WTC11 (cell line): ENCODE results near the gene SLC15A4. TPM values are rescaled to one million over a fixed set of nuclear protein-coding genes. Genes with fewer than 3 reads are reported as not detected.

Experiments
- ATAC-seq: fragments of 200-7000 bp; cut with Tn5 transposase; 2 replicates; pipeline ENCODE4 v1.10.0; 2021; ENCODE audit warnings: mild to moderate bottlenecking, moderate library complexity
- CTCF ChIA-PET: fragments of 300-600 bp; sonication (Branson Sonifier 250); formaldehyde crosslinking; loops from one replicate; lab custom pipeline; 2021; ENCODE audit warnings: antibody characterized with exemption; lab: Charles Lee
- POLR2A ChIA-PET: fragments of 350-600 bp; sonication (Branson Sonifier 250); formaldehyde crosslinking; loops from one replicate; lab custom pipeline; 2021; ENCODE audit warnings: antibody characterized with exemption; lab: Charles Lee
- DNase-seq: peaks from one replicate; pipeline ENCODE4 v3.0.0; 2021; ENCODE audit warnings: low spot score
- H3K27ac Mint-ChIP-seq: 2 replicates; pipeline ENCODE4 v1.8.0; 2021; ENCODE audit warnings: mixed read lengths
- H3K27me3 Mint-ChIP-seq: 2 replicates; pipeline ENCODE4 v1.8.0; 2021; ENCODE audit warnings: low read depth, mild to moderate bottlenecking, moderate library complexity, mixed read lengths
- H3K36me3 Mint-ChIP-seq: 2 replicates; pipeline ENCODE4 v1.8.0; 2021; ENCODE audit warnings: mixed read lengths
- H3K4me1 Mint-ChIP-seq: 2 replicates; pipeline ENCODE4 v1.8.0; 2022; ENCODE audit warnings: mixed read lengths
- H3K4me3 Mint-ChIP-seq: 2 replicates; pipeline ENCODE4 v1.8.0; 2021; ENCODE audit warnings: mild to moderate bottlenecking, moderate library complexity, mixed read lengths
- H3K9me3 Mint-ChIP-seq: 2 replicates; pipeline ENCODE4 v1.8.0; 2021; ENCODE audit warnings: mixed read lengths
- ATF6 ChIP-seq: sonication (generic); formaldehyde crosslinking; IDR thresholded peaks from 2 replicates; pipeline ENCODE4 v1.8.1; 2023; ENCODE audit warnings: mild to moderate bottlenecking, missing genetic modification reagents
- CBFB ChIP-seq: sonication (generic); formaldehyde crosslinking; IDR thresholded peaks from 2 replicates; pipeline ENCODE4 v1.8.1; 2022; ENCODE audit warnings: mild to moderate bottlenecking, low read depth, missing genetic modification reagents
- CREB1 ChIP-seq: sonication (generic); formaldehyde crosslinking; IDR thresholded peaks from 2 replicates; pipeline ENCODE4 v1.8.0; 2023; ENCODE audit warnings: mild to moderate bottlenecking, missing genetic modification reagents
- ESRRA ChIP-seq: sonication (generic); formaldehyde crosslinking; IDR thresholded peaks from 2 replicates; pipeline ENCODE4 v1.8.1; 2022; ENCODE audit warnings: mild to moderate bottlenecking, missing genetic modification reagents, borderline replicate concordance
- FOXJ3 ChIP-seq: sonication (generic); formaldehyde crosslinking; IDR thresholded peaks from 2 replicates; pipeline ENCODE4 v1.9.0; 2021; ENCODE audit warnings: missing genetic modification reagents, mild to moderate bottlenecking, borderline replicate concordance
- FOXK1 ChIP-seq: sonication (generic); formaldehyde crosslinking; IDR thresholded peaks from 2 replicates; pipeline ENCODE4 v1.8.0; 2022; ENCODE audit warnings: mild to moderate bottlenecking, moderate library complexity, missing genetic modification reagents
- GRHL2 ChIP-seq: fragments of 250-450 bp; sonication (Bioruptor Pico); IDR thresholded peaks from 2 replicates; pipeline ENCODE4 v1.8.0; 2022; ENCODE audit warnings: mild to moderate bottlenecking, moderate library complexity; ENCODE audit not compliant: insufficient replicate concordance, severe bottlenecking
- JAZF1 ChIP-seq: fragments of 250-450 bp; sonication (Bioruptor Pico); IDR thresholded peaks from 2 replicates; pipeline ENCODE4 v1.9.0; 2021; ENCODE audit warnings: moderate library complexity, mild to moderate bottlenecking, inconsistent platforms
- MAX ChIP-seq: sonication (generic); formaldehyde crosslinking; IDR thresholded peaks from 2 replicates; pipeline ENCODE4 v1.8.0; 2022; ENCODE audit warnings: mild to moderate bottlenecking, missing genetic modification reagents
- NFYB ChIP-seq: sonication (generic); formaldehyde crosslinking; conservative IDR thresholded peaks from 2 replicates; pipeline ENCODE4 v1.8.0; 2022; ENCODE audit warnings: low read depth, missing genetic modification reagents
- PREB ChIP-seq: sonication (generic); formaldehyde crosslinking; IDR thresholded peaks from 2 replicates; pipeline ENCODE4 v1.8.1; 2022; ENCODE audit warnings: mild to moderate bottlenecking, missing genetic modification reagents, moderate library complexity, borderline replicate concordance
- PRRX2 ChIP-seq: fragments of 250-450 bp; sonication (Bioruptor Pico); IDR thresholded peaks from 2 replicates; pipeline ENCODE4 v1.8.0; 2021; ENCODE audit warnings: mild to moderate bottlenecking
- SOX15 ChIP-seq: fragments of 250-450 bp; sonication (Bioruptor Pico); IDR thresholded peaks from 2 replicates; pipeline ENCODE4 v1.9.0; 2021; ENCODE audit warnings: mild to moderate bottlenecking
- ZNF232 ChIP-seq: sonication (generic); formaldehyde crosslinking; IDR thresholded peaks from 2 replicates; pipeline ENCODE4 v1.8.0; 2022; ENCODE audit warnings: mild to moderate bottlenecking, missing genetic modification reagents
- ZNF423 ChIP-seq: fragments of 250-450 bp; sonication (Bioruptor Pico); IDR thresholded peaks from 2 replicates; pipeline ENCODE4 v2.1.2; 2022; ENCODE audit warnings: mild to moderate bottlenecking, moderate library complexity
- total RNA-seq: library from RNA; stranded (reverse); gene quantifications from 3 replicates; pipeline ENCODE4 v1.2.3, GENCODE V29; 2021
- TF ChIP-seq, protein P1 (sequence below): sonication (generic); formaldehyde crosslinking; IDR thresholded peaks from 2 replicates; pipeline ENCODE4 v1.8.0; 2022; ENCODE audit warnings: mild to moderate bottlenecking, missing genetic modification reagents
- TF ChIP-seq, protein P2 (sequence below): sonication (generic); formaldehyde crosslinking; IDR thresholded peaks from 2 replicates; pipeline ENCODE4 v1.8.1; 2022; ENCODE audit warnings: mild to moderate bottlenecking, moderate library complexity, missing genetic modification reagents
- TF ChIP-seq, protein P3 (sequence below): sonication (generic); formaldehyde crosslinking; IDR thresholded peaks from 2 replicates; pipeline ENCODE4 v1.8.1; 2023; ENCODE audit warnings: mild to moderate bottlenecking, missing genetic modification reagents, borderline replicate concordance
- TF ChIP-seq, protein P4 (sequence below): sonication (generic); formaldehyde crosslinking; IDR thresholded peaks from 2 replicates; pipeline ENCODE4 v1.8.1; 2023; ENCODE audit warnings: mild to moderate bottlenecking, missing genetic modification reagents, moderate library complexity

The SLC15A4 gene
- total RNA-seq, 1 experiment from 2014 or later, result 6.4 TPM

GRCh38 chr12:128859311-128859710 is 35.6 kb upstream of the SLC15A4 start (continued):
- TF ChIP-seq ATF6 (CRISPR knock-in tag), result no peak
- TF ChIP-seq, protein P1, sequence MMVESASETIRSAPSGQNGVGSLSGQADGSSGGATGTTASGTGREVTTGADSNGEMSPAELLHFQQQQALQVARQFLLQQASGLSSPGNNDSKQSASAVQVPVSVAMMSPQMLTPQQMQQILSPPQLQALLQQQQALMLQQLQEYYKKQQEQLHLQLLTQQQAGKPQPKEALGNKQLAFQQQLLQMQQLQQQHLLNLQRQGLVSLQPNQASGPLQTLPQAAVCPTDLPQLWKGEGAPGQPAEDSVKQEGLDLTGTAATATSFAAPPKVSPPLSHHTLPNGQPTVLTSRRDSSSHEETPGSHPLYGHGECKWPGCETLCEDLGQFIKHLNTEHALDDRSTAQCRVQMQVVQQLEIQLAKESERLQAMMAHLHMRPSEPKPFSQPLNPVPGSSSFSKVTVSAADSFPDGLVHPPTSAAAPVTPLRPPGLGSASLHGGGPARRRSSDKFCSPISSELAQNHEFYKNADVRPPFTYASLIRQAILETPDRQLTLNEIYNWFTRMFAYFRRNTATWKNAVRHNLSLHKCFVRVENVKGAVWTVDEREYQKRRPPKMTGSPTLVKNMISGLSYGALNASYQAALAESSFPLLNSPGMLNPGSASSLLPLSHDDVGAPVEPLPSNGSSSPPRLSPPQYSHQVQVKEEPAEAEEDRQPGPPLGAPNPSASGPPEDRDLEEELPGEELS (CRISPR knock-in tag), result no peak

DNA sequence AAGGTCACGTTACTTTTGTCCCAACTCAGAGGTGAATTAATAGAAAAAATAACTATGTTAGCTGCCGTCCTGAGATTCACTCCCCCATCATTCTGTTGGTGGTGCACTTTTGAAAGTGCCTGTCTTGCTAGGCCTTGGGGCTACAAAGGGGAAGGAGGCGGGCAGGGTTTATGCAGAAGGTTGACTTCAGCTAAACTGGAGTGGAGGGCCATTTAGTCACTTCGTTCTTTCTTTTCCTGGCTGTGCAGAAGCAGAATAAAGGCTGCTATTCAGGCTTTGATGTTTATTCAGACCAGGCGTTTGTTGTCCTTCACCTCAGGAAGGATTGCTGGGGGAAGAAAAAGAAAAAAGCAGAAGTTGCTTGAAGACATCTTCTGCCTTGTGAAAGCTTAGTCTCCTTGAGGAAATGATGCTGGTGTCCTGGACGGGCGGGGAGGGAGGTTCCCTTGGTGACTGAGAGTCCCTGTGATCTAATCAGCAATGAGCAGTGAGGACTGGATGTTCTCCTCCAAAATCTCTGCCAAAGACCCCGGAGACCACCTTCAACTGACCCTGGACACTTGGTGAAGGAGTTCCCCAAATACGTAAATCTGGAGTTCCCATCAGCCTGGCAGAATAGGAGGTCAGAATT is 33.5 kb upstream of the SLC15A4 start:
- Mint-ChIP-seq H3K27me3 (peaks cover 18% of the 10 kb centered on the region), H3K36me3 (peaks cover 61% of the 10 kb centered on the region), H3K9me3 (peaks cover 42% of the 10 kb centered on the region), H3K4me1 (no peaks in the 10 kb centered on the region), H3K27ac (no peak overlapping the region), H3K4me3 (no peak overlapping the region)
- DNase-seq, result no peak
- CTCF ChIA-PET, result no interaction called here
- POLR2A ChIA-PET, result no interaction called here
- no peak for TF ChIP-seq ATF6 (CRISPR knock-in tag)
- TF ChIP-seq ESRRA (CRISPR knock-in tag), result no peak
- TF ChIP-seq, protein P2, sequence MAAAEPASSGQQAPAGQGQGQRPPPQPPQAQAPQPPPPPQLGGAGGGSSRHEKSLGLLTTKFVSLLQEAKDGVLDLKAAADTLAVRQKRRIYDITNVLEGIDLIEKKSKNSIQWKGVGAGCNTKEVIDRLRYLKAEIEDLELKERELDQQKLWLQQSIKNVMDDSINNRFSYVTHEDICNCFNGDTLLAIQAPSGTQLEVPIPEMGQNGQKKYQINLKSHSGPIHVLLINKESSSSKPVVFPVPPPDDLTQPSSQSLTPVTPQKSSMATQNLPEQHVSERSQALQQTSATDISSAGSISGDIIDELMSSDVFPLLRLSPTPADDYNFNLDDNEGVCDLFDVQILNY (CRISPR knock-in tag), result no peak
- TF ChIP-seq ZNF232 (CRISPR knock-in tag), result no peak
- TF ChIP-seq, protein P3, sequence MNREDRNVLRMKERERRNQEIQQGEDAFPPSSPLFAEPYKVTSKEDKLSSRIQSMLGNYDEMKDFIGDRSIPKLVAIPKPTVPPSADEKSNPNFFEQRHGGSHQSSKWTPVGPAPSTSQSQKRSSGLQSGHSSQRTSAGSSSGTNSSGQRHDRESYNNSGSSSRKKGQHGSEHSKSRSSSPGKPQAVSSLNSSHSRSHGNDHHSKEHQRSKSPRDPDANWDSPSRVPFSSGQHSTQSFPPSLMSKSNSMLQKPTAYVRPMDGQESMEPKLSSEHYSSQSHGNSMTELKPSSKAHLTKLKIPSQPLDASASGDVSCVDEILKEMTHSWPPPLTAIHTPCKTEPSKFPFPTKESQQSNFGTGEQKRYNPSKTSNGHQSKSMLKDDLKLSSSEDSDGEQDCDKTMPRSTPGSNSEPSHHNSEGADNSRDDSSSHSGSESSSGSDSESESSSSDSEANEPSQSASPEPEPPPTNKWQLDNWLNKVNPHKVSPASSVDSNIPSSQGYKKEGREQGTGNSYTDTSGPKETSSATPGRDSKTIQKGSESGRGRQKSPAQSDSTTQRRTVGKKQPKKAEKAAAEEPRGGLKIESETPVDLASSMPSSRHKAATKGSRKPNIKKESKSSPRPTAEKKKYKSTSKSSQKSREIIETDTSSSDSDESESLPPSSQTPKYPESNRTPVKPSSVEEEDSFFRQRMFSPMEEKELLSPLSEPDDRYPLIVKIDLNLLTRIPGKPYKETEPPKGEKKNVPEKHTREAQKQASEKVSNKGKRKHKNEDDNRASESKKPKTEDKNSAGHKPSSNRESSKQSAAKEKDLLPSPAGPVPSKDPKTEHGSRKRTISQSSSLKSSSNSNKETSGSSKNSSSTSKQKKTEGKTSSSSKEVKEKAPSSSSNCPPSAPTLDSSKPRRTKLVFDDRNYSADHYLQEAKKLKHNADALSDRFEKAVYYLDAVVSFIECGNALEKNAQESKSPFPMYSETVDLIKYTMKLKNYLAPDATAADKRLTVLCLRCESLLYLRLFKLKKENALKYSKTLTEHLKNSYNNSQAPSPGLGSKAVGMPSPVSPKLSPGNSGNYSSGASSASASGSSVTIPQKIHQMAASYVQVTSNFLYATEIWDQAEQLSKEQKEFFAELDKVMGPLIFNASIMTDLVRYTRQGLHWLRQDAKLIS (CRISPR knock-in tag), result no peak
- TF ChIP-seq CREB1 (CRISPR knock-in tag), result no peak
- no peak for ATAC-seq

DNA sequence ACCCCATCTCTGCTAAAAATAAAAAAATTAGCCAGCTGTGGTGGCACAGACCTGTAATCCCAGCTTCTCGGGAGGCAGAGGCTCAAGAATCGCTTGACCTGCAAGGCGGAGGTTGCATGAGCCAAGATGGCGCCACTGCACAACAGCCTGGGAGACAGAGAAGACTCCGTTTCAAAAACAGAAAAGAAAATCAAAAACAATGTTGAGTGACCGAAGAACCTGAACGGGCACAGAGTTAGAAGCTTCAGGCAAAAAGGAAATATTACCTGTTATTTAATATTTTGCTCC is 33.0 kb upstream of the SLC15A4 start:
- H3K27ac Mint-ChIP-seq, result no peak overlapping the region
- H3K36me3 Mint-ChIP-seq, result peaks cover 62% of the 10 kb centered on the region
- ChIA-PET POLR2A (no interaction called here), CTCF (no interaction called here)
- no peak overlapping the region for H3K4me3 Mint-ChIP-seq
- TF ChIP-seq CBFB (CRISPR knock-in tag) (no peak), CREB1 (CRISPR knock-in tag) (no peak), NFYB (CRISPR knock-in tag) (no peak), SOX15 (CRISPR knock-in tag) (no peak), MAX (CRISPR knock-in tag) (no peak), PRRX2 (no peak), ZNF423 (CRISPR knock-in tag) (no peak), FOXK1 (CRISPR knock-in tag) (no peak), FOXJ3 (CRISPR knock-in tag) (no peak), GRHL2 (CRISPR knock-in tag) (no peak), PREB (CRISPR knock-in tag) (no peak), JAZF1 (no peak)
- TF ChIP-seq, protein P2 (CRISPR knock-in tag), result no peak
- TF ChIP-seq, protein P4, sequence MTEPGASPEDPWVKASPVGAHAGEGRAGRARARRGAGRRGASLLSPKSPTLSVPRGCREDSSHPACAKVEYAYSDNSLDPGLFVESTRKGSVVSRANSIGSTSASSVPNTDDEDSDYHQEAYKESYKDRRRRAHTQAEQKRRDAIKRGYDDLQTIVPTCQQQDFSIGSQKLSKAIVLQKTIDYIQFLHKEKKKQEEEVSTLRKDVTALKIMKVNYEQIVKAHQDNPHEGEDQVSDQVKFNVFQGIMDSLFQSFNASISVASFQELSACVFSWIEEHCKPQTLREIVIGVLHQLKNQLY (CRISPR knock-in tag), result no peak
- no peak for DNase-seq
- peaks cover 41% of the 10 kb centered on the region for H3K9me3 Mint-ChIP-seq
- no peaks in the 10 kb centered on the region for H3K4me1 Mint-ChIP-seq
- no peak for ATAC-seq
- H3K27me3 Mint-ChIP-seq, result peaks cover 21% of the 10 kb centered on the region
